ENCODE data around the gene ACR. TPM values are rescaled to one million over a fixed set of nuclear protein-coding genes. Genes with fewer than 3 reads are reported as not detected.

The ACR gene
- total RNA-seq, 1 donor from 2014 or later: not detected

DNA sequence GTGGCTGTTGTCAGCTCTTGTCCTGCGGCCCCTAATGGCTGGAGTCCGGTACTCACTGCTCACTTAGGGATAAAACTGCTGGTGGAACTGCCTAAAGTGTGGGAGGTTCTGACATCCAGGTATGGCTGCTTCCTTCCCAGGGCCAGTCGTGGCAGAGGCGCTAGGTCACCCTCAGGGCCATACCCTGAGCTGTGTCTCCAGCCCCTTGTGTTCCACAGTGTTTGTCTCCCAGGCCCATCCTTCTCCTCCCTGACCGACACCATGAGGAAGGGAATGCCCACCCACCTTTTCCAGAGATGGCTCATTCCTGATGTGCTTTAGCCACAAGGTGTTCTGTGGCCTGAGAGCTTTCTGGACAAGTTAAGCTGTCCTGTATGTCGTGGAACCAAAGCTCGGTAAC is 12.4 kb upstream of the ACR start:
- Histone ChIP-seq H3K4me1 (ENCODE audit: insufficient read depth, low read length) (no peaks in the 10 kb centered on the region), H3K4me2 (ENCODE audit: low read length) (no peak overlapping the region), H2AFZ (ENCODE audit: low read depth, low read length) (no peak overlapping the region), H3K79me2 (ENCODE audit: insufficient read depth, low read length) (no peaks in the 10 kb centered on the region), H3K9me3 (ENCODE audit: insufficient read depth, low read depth, low read length) (no peaks in the 10 kb centered on the region), H4K20me1 (ENCODE audit: insufficient read depth, low read length) (peaks cover 21% of the 10 kb centered on the region), H3K27ac (ENCODE audit: low read depth, low read length) (no peak overlapping the region), H3K9ac (ENCODE audit: low read length) (no peak overlapping the region), H3K36me3 (ENCODE audit: insufficient read depth, low read length) (no peaks in the 10 kb centered on the region), H3K27me3 (ENCODE audit: insufficient read depth, low read length) (no peaks in the 10 kb centered on the region), H3K4me3 (ENCODE audit: insufficient read depth, low read depth, low read length) (no peak overlapping the region)
- Mint-ChIP-seq H3K9me3 (ENCODE audit: unreplicated experiment) (peaks cover 3% of the 10 kb centered on the region), H3K4me1 (ENCODE audit: low read depth, unreplicated experiment) (peaks cover 5% of the 10 kb centered on the region), H3K36me3 (ENCODE audit: low read depth, unreplicated experiment) (peaks cover 44% of the 10 kb centered on the region), H3K27ac (ENCODE audit: unreplicated experiment) (no peak overlapping the region), H3K4me3 (ENCODE audit: unreplicated experiment) (no peak overlapping the region), H3K27me3 (ENCODE audit: low read depth, unreplicated experiment) (peaks cover 36% of the 10 kb centered on the region)
- TF ChIP-seq, protein P1, sequence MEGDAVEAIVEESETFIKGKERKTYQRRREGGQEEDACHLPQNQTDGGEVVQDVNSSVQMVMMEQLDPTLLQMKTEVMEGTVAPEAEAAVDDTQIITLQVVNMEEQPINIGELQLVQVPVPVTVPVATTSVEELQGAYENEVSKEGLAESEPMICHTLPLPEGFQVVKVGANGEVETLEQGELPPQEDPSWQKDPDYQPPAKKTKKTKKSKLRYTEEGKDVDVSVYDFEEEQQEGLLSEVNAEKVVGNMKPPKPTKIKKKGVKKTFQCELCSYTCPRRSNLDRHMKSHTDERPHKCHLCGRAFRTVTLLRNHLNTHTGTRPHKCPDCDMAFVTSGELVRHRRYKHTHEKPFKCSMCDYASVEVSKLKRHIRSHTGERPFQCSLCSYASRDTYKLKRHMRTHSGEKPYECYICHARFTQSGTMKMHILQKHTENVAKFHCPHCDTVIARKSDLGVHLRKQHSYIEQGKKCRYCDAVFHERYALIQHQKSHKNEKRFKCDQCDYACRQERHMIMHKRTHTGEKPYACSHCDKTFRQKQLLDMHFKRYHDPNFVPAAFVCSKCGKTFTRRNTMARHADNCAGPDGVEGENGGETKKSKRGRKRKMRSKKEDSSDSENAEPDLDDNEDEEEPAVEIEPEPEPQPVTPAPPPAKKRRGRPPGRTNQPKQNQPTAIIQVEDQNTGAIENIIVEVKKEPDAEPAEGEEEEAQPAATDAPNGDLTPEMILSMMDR (IDR thresholded peaks at IDR 0.05; ENCODE audit: insufficient read depth, low read depth, low read length): no peak
- TF ChIP-seq EZH2 (IDR thresholded peaks at IDR 0.05; ENCODE audit: insufficient read depth, low read length): no peak
- DNase-seq (ENCODE audit: low read depth) (no peak), FAIRE-seq (no peak)

DNA sequence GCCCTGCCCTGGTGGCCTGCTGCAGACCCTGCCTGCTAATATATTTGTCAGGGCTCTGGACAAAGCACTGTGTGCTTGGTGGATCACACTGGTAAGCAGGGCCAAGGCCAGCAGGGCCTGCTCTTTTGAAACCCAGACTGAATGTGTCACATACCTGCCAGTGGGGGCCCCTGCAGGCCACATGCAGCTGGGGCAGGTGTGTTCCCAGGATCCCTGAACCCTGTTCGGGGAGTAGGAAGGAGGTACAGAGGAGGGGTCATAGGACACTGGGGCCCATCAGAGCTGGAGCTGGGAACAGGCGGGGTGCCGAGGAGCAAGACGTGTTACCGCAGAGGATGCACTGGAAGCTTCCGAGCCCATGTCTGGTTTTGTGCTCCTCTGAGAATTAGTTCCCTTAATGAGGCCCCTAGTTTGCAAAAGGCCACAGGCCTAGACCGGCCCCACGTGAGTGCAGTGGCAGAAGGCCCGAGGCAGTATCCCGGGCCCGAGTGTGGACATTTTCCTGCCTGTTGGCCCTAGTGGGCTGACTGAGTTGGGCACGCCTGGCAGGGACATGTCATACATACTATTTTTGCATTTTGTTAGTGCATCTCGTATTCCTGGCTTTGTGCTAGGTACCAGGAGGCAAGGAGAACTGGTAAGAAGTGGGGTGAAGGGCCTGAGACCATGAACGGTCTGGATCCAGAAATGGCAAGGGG is 11.2 kb upstream of the ACR start:
- no peak overlapping the region for H3K4me2 ChIP-seq (ENCODE audit: low read length)
- no peak overlapping the region for H3K9ac ChIP-seq (ENCODE audit: low read length)
- no peaks in the 10 kb centered on the region for H3K79me2 ChIP-seq (ENCODE audit: insufficient read depth, low read length)
- no peaks in the 10 kb centered on the region for H3K4me1 ChIP-seq (ENCODE audit: insufficient read depth, low read length)
- FAIRE-seq (no peak), DNase-seq (ENCODE audit: low read depth) (no peak)
- H4K20me1 ChIP-seq (ENCODE audit: insufficient read depth, low read length): peaks cover 21% of the 10 kb centered on the region
- Mint-ChIP-seq H3K27me3 (ENCODE audit: low read depth, unreplicated experiment) (peaks cover 36% of the 10 kb centered on the region), H3K4me1 (ENCODE audit: low read depth, unreplicated experiment) (peaks cover 5% of the 10 kb centered on the region), H3K4me3 (ENCODE audit: unreplicated experiment) (no peak overlapping the region), H3K9me3 (ENCODE audit: unreplicated experiment) (peaks cover 3% of the 10 kb centered on the region), H3K36me3 (ENCODE audit: low read depth, unreplicated experiment) (peaks cover 44% of the 10 kb centered on the region), H3K27ac (ENCODE audit: unreplicated experiment) (no peak overlapping the region)
- no peaks in the 10 kb centered on the region for H3K36me3 ChIP-seq (ENCODE audit: insufficient read depth, low read length)
- no peak overlapping the region for H2AFZ ChIP-seq (ENCODE audit: low read depth, low read length)
- no peak for TF ChIP-seq EZH2 (IDR thresholded peaks at IDR 0.05; ENCODE audit: insufficient read depth, low read length)
- TF ChIP-seq, protein P1 (IDR thresholded peaks at IDR 0.05; ENCODE audit: insufficient read depth, low read depth, low read length): no peak
- no peak overlapping the region for H3K27ac ChIP-seq (ENCODE audit: low read depth, low read length)
- H3K27me3 ChIP-seq (ENCODE audit: insufficient read depth, low read length): no peaks in the 10 kb centered on the region
- no peak overlapping the region for H3K4me3 ChIP-seq (ENCODE audit: insufficient read depth, low read depth, low read length)
- H3K9me3 ChIP-seq (ENCODE audit: insufficient read depth, low read depth, low read length): no peaks in the 10 kb centered on the region
